GM12872 (cell line): ENCODE results near the gene PLEKHA6.

Source experiments
- CTCF ChIP-seq: IDR thresholded peaks from 3 replicates; pipeline ENCODE4 v1.5.1; 2011; ENCODE audit warnings: low read depth, mild to moderate bottlenecking, low read length, moderate library complexity; ENCODE audit not compliant: insufficient read depth

The PLEKHA6 gene

GRCh38 chr1:204334455-204334854, 25.3 kb downstream of the PLEKHA6 start:
- TF ChIP-seq CTCF = no peak

GRCh38 chr1:204333427-204333826, 26.3 kb downstream of the PLEKHA6 start:
- TF ChIP-seq CTCF = no peak

GRCh38 chr1:204331847-204332487, 27.8 kb downstream of the PLEKHA6 start:
- no peak for TF ChIP-seq CTCF

- TF ChIP-seq CTCF = no peak
These were observed 28.5 kb downstream of the PLEKHA6 start for GRCh38 chr1:204331275-204331674.

GRCh38 chr1:204327359-204327758, 32.4 kb downstream of the PLEKHA6 start:
- no peak for TF ChIP-seq CTCF

GRCh38 chr1:204326771-204327300, 32.9 kb downstream of the PLEKHA6 start:
- no peak for TF ChIP-seq CTCF

- TF ChIP-seq CTCF = no peak
These were observed 33.8 kb downstream of the PLEKHA6 start for GRCh38 chr1:204325944-204326343.
